GM12891 (cell line): ENCODE results near the gene B4GALT5.

ENCODE experiments used
- DNase-seq: peaks from one replicate; pipeline ENCODE4 v3.0.0; 2011; ENCODE audit warnings: low spot score; ENCODE audit not compliant: insufficient read length
- FAIRE-seq: peaks from 2 replicates; lab custom pipeline; 2011; peaks lifted over from hg19 to GRCh38; lab: Jason Lieb, UNC
- PAX5 ChIP-seq: IDR thresholded peaks from 2 replicates; pipeline ENCODE4 v1.6.1; 2011; ENCODE audit warnings: low read length, moderate library complexity, mild to moderate bottlenecking; ENCODE audit not compliant: insufficient read depth, severe bottlenecking
- POLR2A ChIP-seq: IDR thresholded peaks from 2 replicates; pipeline ENCODE4 v1.6.1; 2011; ENCODE audit warnings: low read depth, low read length, control low read depth
- POLR2AphosphoS5 ChIP-seq: IDR thresholded peaks from 2 replicates; pipeline ENCODE4 v1.6.1; 2011; ENCODE audit warnings: low read depth, low read length, control low read depth
- POU2F2 ChIP-seq: IDR thresholded peaks from 2 replicates; pipeline ENCODE4 v1.6.1; 2011; ENCODE audit warnings: low read depth, mild to moderate bottlenecking, control low read depth, low read length, moderate library complexity
- SPI1 ChIP-seq: IDR thresholded peaks from 2 replicates; pipeline ENCODE4 v1.6.1; 2011; ENCODE audit warnings: low read depth, low read length, control low read depth
- TAF1 ChIP-seq: IDR thresholded peaks from 2 replicates; pipeline ENCODE4 v1.6.1; 2011; ENCODE audit warnings: low read depth, low read length, control low read depth

The B4GALT5 gene

DNA sequence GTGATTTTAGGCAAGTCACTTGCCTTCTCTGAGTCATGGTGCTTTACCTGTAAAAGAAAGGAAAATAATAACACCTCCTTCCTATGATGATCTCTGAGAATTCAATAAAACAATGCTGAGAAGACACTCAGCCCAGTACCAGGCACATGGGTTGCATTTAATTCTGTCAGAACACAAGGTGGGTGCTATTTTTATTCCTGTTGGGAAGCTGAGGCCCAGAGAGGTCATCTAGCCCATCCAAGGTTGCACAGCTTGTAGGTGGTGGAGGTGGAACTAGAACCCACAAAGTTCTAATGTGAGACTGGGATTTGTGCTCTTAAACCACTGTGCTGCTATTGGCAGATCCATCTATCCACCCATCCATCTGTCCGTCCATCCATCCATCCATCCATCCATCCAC, 106.1 kb downstream of the B4GALT5 start:
- FAIRE-seq (no peak), DNase-seq (no peak)
- no peak for TF ChIP-seq POLR2AphosphoS5
- TF ChIP-seq POU2F2: no peak
- no peak for TF ChIP-seq POLR2A
- no peak for TF ChIP-seq SPI1
- no peak for TF ChIP-seq TAF1
- no peak for TF ChIP-seq PAX5

DNA sequence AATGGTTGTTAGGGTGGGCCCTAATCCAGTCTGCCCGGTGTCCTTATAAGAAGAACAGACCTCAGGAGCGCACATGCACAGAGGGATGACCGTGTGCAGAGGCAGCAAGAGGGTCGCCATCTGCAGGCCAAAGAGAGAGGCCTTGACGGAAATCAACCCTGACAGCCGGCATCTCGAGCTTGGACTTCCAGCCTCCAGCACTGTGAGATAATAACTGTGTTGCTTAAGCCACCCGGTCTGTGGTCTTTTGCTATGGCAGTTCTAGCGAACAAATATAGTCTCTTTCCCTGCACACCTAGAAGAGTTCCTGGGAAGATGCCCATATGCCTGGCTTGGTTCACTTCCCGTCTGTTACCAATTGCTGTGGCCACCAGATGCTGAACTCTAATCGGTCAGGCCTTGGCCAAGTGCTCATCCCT, 110.5 kb downstream of the B4GALT5 start:
- DNase-seq (no peak), FAIRE-seq (no peak)
- no peak for TF ChIP-seq SPI1
- no peak for TF ChIP-seq POLR2AphosphoS5
- TF ChIP-seq TAF1: no peak
- TF ChIP-seq PAX5: no peak
- no peak for TF ChIP-seq POU2F2
- TF ChIP-seq POLR2A: no peak

DNA sequence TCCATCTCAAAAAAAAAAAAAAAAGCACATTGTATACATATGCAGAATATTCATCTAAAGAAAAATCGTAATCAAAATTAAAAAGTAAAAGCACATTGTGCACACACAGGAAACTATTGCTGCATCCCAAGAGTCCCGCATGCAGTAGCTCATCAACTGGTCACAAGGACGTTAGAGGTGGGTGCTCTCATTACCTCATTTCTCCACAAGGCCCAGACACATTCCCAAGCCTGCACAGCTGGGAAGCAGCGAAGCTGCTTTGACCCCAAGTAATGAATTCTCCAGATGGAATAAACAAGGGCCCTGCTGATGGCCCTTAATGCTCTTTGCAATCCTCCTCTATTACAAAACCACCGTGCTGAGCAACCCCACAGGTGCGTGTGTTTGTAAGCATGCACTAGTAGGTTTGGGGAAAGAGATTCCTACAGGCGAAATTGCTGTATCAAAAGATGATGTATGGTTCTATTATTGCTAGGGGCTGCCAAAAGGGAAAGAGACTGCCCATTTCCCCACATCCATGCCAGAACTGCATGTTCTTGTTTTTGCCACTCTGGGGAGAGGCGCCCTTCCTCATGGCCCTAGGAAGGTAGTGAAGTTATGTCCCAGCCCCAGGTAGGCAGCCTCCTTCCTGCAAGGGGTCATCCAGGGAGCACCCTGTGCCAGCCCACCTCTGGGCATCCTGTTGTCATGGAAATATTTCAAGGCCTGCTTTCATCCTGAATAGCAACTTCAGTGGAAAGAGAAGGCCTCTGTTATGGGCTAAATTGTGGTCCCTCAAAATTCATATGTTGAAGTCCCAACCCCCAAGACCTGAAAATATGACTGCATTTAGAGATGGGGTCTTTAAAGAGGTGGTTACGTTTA, 111.1 kb downstream of the B4GALT5 start:
- TF ChIP-seq TAF1: no peak
- TF ChIP-seq POLR2A: no peak
- TF ChIP-seq PAX5: no peak
- TF ChIP-seq SPI1: no peak
- TF ChIP-seq POU2F2: no peak
- no peak for TF ChIP-seq POLR2AphosphoS5
- DNase-seq (no peak), FAIRE-seq (no peak)

DNA sequence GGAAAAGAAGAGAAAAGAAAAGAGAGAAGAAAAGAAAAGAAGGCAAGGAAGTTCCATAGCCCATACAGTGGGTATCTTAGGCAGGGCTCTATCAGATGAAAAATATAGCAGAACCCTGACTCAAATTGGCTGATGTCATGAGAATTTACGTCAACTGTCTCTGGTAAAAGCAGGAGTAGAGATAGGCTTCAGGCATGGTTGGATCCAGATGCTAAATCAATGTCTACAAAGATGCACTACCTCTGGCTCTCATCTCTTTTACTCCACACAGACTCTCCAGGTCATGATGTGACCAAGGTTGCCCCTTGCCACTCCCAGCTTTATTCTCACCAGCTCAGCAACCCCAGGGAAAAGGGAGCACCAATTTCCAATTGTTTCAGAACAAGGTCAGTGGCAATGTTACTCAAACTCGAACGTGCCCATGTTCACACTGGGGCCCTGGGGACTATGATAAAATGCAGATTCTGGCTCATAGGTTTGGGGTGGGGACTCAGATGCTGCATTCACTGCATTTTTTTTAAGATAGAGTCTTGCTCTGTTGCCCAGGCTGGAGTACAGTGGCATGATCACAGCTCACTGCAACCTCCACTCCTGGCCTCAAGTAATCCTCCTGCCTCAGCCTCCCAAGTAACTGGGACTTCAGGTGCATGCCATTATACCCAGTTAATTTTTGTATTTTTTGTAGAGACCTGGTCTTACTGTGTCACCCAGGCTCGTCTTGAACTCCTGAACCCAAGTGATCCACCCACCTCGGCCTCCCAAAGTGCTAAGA, 112.3 kb downstream of the B4GALT5 start:
- TF ChIP-seq POLR2A (no peak), SPI1 (no peak), TAF1 (no peak), POU2F2 (no peak), PAX5 (no peak), POLR2AphosphoS5 (no peak)
- no peak for DNase-seq
- FAIRE-seq: no peak

GRCh38 chr20:49599746-49600113, 113.9 kb downstream of the B4GALT5 start:
- FAIRE-seq (no peak), DNase-seq (no peak)
- TF ChIP-seq POLR2A (no peak), POLR2AphosphoS5 (no peak)

- no peak for FAIRE-seq
- TF ChIP-seq SPI1 (no peak), PAX5 (no peak), POLR2A (no peak), POLR2AphosphoS5 (no peak)
- DNase-seq: no peak
These were observed 115.8 kb downstream of the B4GALT5 start for GRCh38 chr20:49597825-49598395.

GRCh38 chr20:49595811-49596561, 117.7 kb downstream of the B4GALT5 start:
- no peak for DNase-seq
- TF ChIP-seq TAF1 (no peak), POLR2AphosphoS5 (no peak), PAX5 (no peak), POLR2A (no peak), SPI1 (no peak), POU2F2 (no peak)
- FAIRE-seq: no peak

- no peak for DNase-seq
- TF ChIP-seq POU2F2 (no peak), SPI1 (no peak), POLR2A (no peak), TAF1 (no peak), PAX5 (no peak), POLR2AphosphoS5 (no peak)
- no peak for FAIRE-seq
These were observed 118.3 kb downstream of the B4GALT5 start for GRCh38 chr20:49595346-49595745.

DNA sequence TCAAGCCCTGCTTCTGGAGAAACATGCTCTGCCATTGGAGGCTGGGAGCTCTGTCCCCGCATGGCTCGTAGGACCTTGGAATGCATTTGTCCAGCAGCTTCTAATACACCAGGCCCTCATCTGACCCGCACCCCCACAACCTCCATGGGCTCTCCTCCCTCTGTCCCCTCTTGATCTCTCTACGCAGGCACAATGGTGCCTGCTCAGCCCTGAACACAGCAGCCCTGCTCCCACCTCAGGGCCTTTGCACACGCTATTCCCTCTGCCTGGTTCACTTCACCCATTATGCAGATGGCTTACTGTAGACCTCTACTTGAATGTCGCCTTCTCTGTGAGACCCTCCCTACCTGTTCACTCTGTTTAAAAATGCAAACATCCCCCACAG, 118.8 kb downstream of the B4GALT5 start:
- no peak for DNase-seq
- no peak for TF ChIP-seq POLR2A
- TF ChIP-seq PAX5: no peak
- no peak for TF ChIP-seq POLR2AphosphoS5
- no peak for TF ChIP-seq POU2F2
- no peak for TF ChIP-seq TAF1
- no peak for TF ChIP-seq SPI1
- no peak for FAIRE-seq
